Caco-2 (cell line): ENCODE measurements around the gene GPR89A. TPM values are rescaled to one million over a fixed set of nuclear protein-coding genes. Genes with fewer than 3 reads are reported as not detected.
A peak's percentile ranks its signal among the peaks of the same experiment; 100 is the strongest.
"Not testable (repeated sequence)": the region's sequence is repeated elsewhere in the genome, so short reads cannot be mapped to it uniquely, and the experiment has no call there.

Experiments
- Bru-seq: library from RNA; stranded (reverse); fragments of 400-500 nt; gene quantifications from one replicate; lab custom pipeline; 2021; lab: Mats Ljungman, UMichigan
- BruChase-seq, 2 experiments: library from RNA; stranded (reverse); fragments of 400-500 nt; gene quantifications; one replicate each; lab custom pipeline; 2021; lab: Mats Ljungman, UMichigan
- BruUV-seq: library from RNA; stranded (reverse); fragments of 400-500 nt; replicated peaks from 2 replicates; lab custom pipeline; 2021; lab: Mats Ljungman, UMichigan
- CTCF ChIA-PET: fragments of 300-600 bp; sonication (Branson Sonifier 250); formaldehyde crosslinking; loops from one replicate; lab custom pipeline; 2022; ENCODE audit warnings: antibody characterized with exemption; lab: Charles Lee
- POLR2A ChIA-PET: fragments of 300-600 bp; sonication (Branson Sonifier 250); formaldehyde crosslinking; loops from one replicate; lab custom pipeline; 2022; ENCODE audit warnings: antibody characterized with exemption; lab: Charles Lee
- DNase-seq, 2 experiments: peaks; one replicate each; pipeline versions ENCODE4 v3.0.0 to v3.0.0-alpha.2; 2020 to 2022
- H3K27me3 ChIP-seq: replicated peaks from 2 replicates; pipeline ENCODE4 v1.6.0; 2011; ENCODE audit warnings: low read length; ENCODE audit not compliant: control insufficient read depth, insufficient read depth
- H3K36me3 ChIP-seq: 2 replicates; pipeline ENCODE4 v1.5.1; 2011; ENCODE audit warnings: low read length; ENCODE audit not compliant: control insufficient read depth, insufficient read depth
- H3K4me1 ChIP-seq: fragments of 250-450 bp; sonication (Bioruptor Pico); 2 replicates; pipeline ENCODE4 v1.5.1; 2020; ENCODE audit warnings: mild to moderate bottlenecking
- H3K4me3 ChIP-seq: 2 replicates; pipeline ENCODE4 v1.5.1; 2011; ENCODE audit warnings: low read depth, mild to moderate bottlenecking, control low read depth, low read length
- H3K9me3 ChIP-seq: fragments of 250-450 bp; sonication (Bioruptor Pico); 2 replicates; pipeline ENCODE4 v1.5.1; 2020; ENCODE audit warnings: mild to moderate bottlenecking, moderate library complexity
- H3K27ac Mint-ChIP-seq: one replicate; pipeline ENCODE4 v1.8.0; 2022; ENCODE audit warnings: mixed read lengths; ENCODE audit not compliant: unreplicated experiment
- H3K27me3 Mint-ChIP-seq: one replicate; pipeline ENCODE4 v1.8.0; 2022; ENCODE audit warnings: mixed read lengths; ENCODE audit not compliant: insufficient read depth, unreplicated experiment
- H3K36me3 Mint-ChIP-seq: one replicate; pipeline ENCODE4 v1.8.0; 2022; ENCODE audit warnings: mild to moderate bottlenecking, mixed read lengths; ENCODE audit not compliant: insufficient read depth, unreplicated experiment
- H3K4me1 Mint-ChIP-seq: one replicate; pipeline ENCODE4 v1.8.0; 2022; ENCODE audit warnings: low read depth, mixed read lengths; ENCODE audit not compliant: unreplicated experiment
- H3K4me3 Mint-ChIP-seq: one replicate; pipeline ENCODE4 v1.8.0; 2022; ENCODE audit warnings: mild to moderate bottlenecking, moderate library complexity, mixed read lengths; ENCODE audit not compliant: unreplicated experiment
- H3K9me3 Mint-ChIP-seq: one replicate; pipeline ENCODE4 v1.8.0; 2022; ENCODE audit warnings: mixed read lengths; ENCODE audit not compliant: unreplicated experiment
- intact Hi-C: fragments of 100-400 bp; cut with micrococcal nuclease; formaldehyde crosslinking; loops from one replicate; pipeline ENCODE4 v1.10.0; 2022; ENCODE audit not compliant: unreplicated experiment
- long read RNA-seq: library from polyadenylated mRNA; stranded (forward); transcript quantifications from one replicate; pipeline ENCODE4 v2.0.0, GENCODE V29; 2022
- total RNA-seq: library from RNA; stranded (reverse); gene quantifications from 2 replicates; pipeline ENCODE4 v1.2.3, GENCODE V29; 2022

The GPR89A gene
- 49.9 and 50.0 TPM in 2 replicates for total RNA-seq
- Bru-seq, nascent RNA: percentile 82 among the genes with signal in this experiment
- BruChase-seq, experiment 1, labeled RNA remaining after a 2-hour chase: percentile 74 among the genes with signal in this experiment
- percentile 71 among the genes with signal in this experiment for BruChase-seq, experiment 2, labeled RNA remaining after a 6-hour chase
- long read RNA-seq, transcript GPR89A-201 (14 exons, 2,120 nt): major isoform, 65 of 83 reads
- long read RNA-seq, partial matches to known transcripts: 2 of 83 reads
- long read RNA-seq, other reads (novel, unspliced or antisense): 14 of 83 reads

- POLR2A ChIA-PET, H3K27me3 Mint-ChIP-seq, H3K27me3 ChIP-seq, H3K9me3 ChIP-seq, H3K36me3 Mint-ChIP-seq, CTCF ChIA-PET, intact Hi-C loops, H3K36me3 ChIP-seq, H3K9me3 Mint-ChIP-seq, BruUV-seq, H3K4me1 Mint-ChIP-seq, H3K4me1 ChIP-seq: not testable (repeated sequence)
- peak within 1 kb of the TSS; percentile 80 for H3K4me3 ChIP-seq
- Mint-ChIP-seq H3K4me3 (peak within 1 kb of the TSS; percentile 89), H3K27ac (peak within 1 kb of the TSS; percentile 94)
- peak; percentile 96 to 97 for DNase-seq
These were observed at the start of gene GPR89A for GRCh38 chr1:145607833-145608733. Gene GPR89A (plus strand): TSS chr1:145607988. CDS start chr1:145608134, 146 bp downstream.

DNA sequence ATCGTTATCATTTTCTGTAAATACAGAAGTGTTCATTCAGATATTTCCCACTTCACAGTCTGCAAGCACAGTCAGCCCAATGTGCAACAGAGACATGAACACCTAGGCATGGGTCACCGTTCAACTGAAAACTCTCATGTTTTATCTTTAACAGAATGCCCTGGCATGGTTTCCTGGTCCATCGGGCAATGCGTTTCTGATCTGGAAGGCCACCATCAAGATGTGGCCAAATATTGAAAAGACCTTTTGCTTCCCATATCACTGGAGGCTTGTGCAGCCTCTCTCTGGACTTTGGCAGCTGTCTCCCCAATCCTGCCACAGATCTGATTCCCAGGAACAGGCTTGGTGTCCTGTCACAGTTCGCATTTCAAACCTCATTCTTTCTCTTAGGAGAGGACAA, 21.0 kb upstream of the GPR89A start:
- H3K9me3 ChIP-seq, BruUV-seq, H3K4me3 Mint-ChIP-seq, intact Hi-C loops, H3K4me1 ChIP-seq, H3K36me3 ChIP-seq, H3K36me3 Mint-ChIP-seq, DNase-seq, H3K27me3 Mint-ChIP-seq, H3K9me3 Mint-ChIP-seq, POLR2A ChIA-PET, H3K27ac Mint-ChIP-seq, CTCF ChIA-PET, H3K27me3 ChIP-seq, H3K4me1 Mint-ChIP-seq, H3K4me3 ChIP-seq: not testable (repeated sequence)

DNA sequence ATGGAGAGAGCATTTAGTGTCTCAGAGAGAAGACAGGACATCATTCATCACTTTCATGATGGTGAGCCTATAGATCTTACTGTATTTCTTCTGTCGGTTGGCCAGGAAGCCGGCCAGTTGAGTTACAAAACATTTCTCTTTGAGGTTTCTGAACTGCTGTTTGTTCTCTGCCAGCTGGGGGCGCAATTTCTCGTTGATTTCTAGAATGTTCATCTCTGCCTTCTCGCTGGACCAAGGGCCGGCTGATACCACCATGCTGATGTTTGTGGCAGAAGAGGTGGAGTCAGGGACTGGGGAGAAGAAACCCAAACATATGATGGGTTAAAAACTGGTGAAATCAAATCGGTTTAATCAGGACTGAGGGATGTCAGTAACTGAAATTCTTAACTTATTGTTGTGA, 17.0 kb upstream of the GPR89A start:
- H3K27me3 ChIP-seq, H3K4me1 ChIP-seq, H3K9me3 Mint-ChIP-seq, H3K36me3 Mint-ChIP-seq, CTCF ChIA-PET, H3K27me3 Mint-ChIP-seq, H3K9me3 ChIP-seq, H3K4me3 Mint-ChIP-seq, POLR2A ChIA-PET, H3K4me1 Mint-ChIP-seq, BruUV-seq, H3K4me3 ChIP-seq, intact Hi-C loops, H3K36me3 ChIP-seq, H3K27ac Mint-ChIP-seq: not testable (repeated sequence)
- DNase-seq: peak in 1 of 2 experiments; percentile 31

DNA sequence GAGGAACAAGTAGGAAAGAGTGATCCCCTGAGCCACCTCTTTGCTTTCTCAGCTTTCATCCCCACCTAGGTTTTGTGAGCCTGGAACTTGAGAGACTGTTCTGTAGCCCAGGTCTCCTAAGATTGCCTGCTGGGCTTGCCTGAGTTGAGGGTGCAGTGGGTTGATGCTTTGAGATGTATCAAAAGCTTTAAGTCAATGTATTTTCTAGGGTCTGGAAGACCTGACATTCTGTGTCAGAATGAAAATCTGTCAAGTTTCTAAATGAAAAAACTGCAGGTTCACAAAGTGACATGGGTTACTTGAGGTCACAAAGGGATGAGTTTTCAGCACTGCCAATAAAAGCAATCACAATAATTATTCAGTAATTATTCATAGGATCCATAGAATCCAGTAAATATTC, 15.4 kb upstream of the GPR89A start:
- H3K27me3 ChIP-seq, H3K27ac Mint-ChIP-seq, BruUV-seq, H3K4me1 Mint-ChIP-seq, H3K9me3 Mint-ChIP-seq, H3K4me3 Mint-ChIP-seq, H3K36me3 ChIP-seq, intact Hi-C loops, H3K4me3 ChIP-seq, H3K36me3 Mint-ChIP-seq, H3K9me3 ChIP-seq, H3K27me3 Mint-ChIP-seq, DNase-seq, CTCF ChIA-PET, POLR2A ChIA-PET, H3K4me1 ChIP-seq: not testable (repeated sequence)

- BruUV-seq, H3K4me1 Mint-ChIP-seq, intact Hi-C loops: not testable (repeated sequence)
These were observed 12.4 kb upstream of the GPR89A start for GRCh38 chr1:145595421-145595820.

DNA sequence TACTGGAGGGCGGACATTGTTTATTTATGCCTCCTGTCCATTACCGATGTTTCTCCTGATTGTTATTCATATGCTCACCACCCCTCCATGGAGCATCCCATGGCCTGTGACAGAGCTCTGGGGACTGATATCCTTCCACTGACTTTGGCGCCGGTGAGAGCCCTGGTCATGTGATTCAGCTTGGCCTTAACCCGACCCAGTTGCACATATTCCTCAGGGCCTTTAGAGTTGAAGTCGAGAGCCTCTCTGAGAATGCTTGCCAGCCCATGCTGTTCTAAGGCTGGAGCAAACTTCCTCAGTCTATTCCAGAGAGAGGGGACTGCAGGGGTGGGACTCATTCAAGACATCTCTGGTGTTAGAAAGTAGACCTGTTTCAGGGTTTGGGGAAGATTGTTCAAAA, 11.6 kb upstream of the GPR89A start:
- H3K4me1 Mint-ChIP-seq, H3K27me3 ChIP-seq, BruUV-seq, POLR2A ChIA-PET, H3K9me3 Mint-ChIP-seq, H3K27me3 Mint-ChIP-seq, H3K9me3 ChIP-seq, DNase-seq, H3K27ac Mint-ChIP-seq, CTCF ChIA-PET, intact Hi-C loops, H3K4me1 ChIP-seq, H3K4me3 ChIP-seq, H3K4me3 Mint-ChIP-seq, H3K36me3 ChIP-seq, H3K36me3 Mint-ChIP-seq: not testable (repeated sequence)

More at GRCh38 chr1:145595421-145595820, 12.4 kb upstream of the GPR89A start:
- H3K9me3 ChIP-seq, H3K36me3 Mint-ChIP-seq, H3K4me3 ChIP-seq, H3K36me3 ChIP-seq, H3K9me3 Mint-ChIP-seq, H3K27me3 Mint-ChIP-seq, H3K4me3 Mint-ChIP-seq, POLR2A ChIA-PET, DNase-seq, H3K27me3 ChIP-seq, H3K27ac Mint-ChIP-seq, CTCF ChIA-PET, H3K4me1 ChIP-seq: not testable (repeated sequence)
